Epithelial cell of proximal tubule (primary cell): ENCODE data around the gene CARS2. TPM values are rescaled to one million over a fixed set of nuclear protein-coding genes. Genes with fewer than 3 reads are reported as not detected.
"Not testable (repeated sequence)": the region's sequence is repeated elsewhere in the genome, so short reads cannot be mapped to it uniquely, and the experiment has no call there.

Experiments used
- DNase-seq: peaks from one replicate; pipeline ENCODE4 v3.0.0-alpha.2; 2011; ENCODE audit warnings: low read depth
- H3K4me3 ChIP-seq: 2 replicates; pipeline ENCODE4 v1.5.1; 2011; ENCODE audit warnings: low read depth, mild to moderate bottlenecking, low read length
- CTCF ChIP-seq: conservative IDR thresholded peaks from 2 replicates; pipeline ENCODE4 v1.5.1; 2012; ENCODE audit warnings: low read depth, mild to moderate bottlenecking, low read length
- total RNA-seq: library from RNA; depleted of rRNA; stranded (reverse); fragments of >200 nt; gene quantifications from 2 replicates; pipeline ENCODE4 v1.2.3, GENCODE V29; 2015

CARS2 gene
- total RNA-seq, 1 donor from 2014 or later = 28.5 TPM

DNA sequence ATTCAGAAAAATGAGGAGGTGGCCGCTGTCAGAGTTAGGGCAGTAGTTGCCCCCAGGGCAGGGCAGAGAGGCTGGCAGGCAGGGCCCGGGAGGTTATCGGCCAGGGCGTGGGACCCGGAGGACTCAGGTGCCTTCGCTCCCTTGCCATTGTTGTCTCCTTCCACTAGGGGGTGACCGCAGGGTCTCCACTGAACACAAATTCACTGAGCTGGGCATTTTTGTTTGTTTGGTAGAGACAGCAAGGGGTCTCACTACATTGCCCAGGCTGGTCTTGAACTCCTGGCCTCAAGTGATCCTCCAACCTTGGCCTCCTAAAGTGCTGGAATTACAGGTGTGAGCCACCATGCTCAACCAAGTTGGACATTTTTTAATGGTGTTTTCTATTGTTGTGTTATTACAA, 25.1 kb downstream of the CARS2 start:
- TF ChIP-seq CTCF = peak; percentile 55
- no peak for DNase-seq
- no peak overlapping the region for H3K4me3 ChIP-seq

DNA sequence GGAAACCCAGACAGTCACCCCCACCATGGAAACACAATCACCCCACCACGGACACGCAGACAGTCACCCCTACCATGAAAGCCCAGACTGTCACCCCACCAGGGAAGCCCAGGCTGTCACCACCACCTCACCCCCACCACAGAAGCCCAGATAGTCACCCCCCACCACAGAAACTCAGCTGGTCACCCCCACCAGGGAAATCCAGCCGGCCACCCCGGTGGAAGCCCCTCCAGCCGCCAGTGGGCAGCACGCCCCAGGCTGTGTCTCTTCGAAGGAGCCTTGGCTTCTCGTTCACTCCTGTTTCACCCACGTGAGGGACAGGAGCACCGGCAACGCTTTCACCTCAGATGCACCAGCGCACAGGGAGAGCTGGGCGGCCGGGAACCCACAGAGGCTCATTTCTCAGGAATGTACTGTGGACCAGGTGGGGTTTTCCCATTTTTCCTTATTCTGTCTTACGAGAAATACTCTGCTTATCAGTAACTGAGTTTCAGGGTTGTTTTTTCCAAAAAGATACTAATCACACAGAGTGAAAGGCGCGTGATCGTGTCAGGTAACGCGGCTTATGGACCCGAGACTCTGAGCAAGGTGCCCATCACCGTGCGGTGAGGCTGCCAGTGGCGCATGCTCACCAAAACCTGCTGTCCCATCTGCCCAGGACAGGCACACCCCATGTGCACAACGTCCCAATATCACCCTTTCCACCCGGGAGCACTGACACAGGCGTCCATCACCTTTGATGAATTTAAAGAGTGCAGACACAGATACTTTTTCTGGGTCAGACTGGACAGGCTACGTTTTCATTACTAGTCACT, 28.0 kb downstream of the CARS2 start:
- no peak overlapping the region for H3K4me3 ChIP-seq
- TF ChIP-seq CTCF = no peak
- no peak for DNase-seq

DNA sequence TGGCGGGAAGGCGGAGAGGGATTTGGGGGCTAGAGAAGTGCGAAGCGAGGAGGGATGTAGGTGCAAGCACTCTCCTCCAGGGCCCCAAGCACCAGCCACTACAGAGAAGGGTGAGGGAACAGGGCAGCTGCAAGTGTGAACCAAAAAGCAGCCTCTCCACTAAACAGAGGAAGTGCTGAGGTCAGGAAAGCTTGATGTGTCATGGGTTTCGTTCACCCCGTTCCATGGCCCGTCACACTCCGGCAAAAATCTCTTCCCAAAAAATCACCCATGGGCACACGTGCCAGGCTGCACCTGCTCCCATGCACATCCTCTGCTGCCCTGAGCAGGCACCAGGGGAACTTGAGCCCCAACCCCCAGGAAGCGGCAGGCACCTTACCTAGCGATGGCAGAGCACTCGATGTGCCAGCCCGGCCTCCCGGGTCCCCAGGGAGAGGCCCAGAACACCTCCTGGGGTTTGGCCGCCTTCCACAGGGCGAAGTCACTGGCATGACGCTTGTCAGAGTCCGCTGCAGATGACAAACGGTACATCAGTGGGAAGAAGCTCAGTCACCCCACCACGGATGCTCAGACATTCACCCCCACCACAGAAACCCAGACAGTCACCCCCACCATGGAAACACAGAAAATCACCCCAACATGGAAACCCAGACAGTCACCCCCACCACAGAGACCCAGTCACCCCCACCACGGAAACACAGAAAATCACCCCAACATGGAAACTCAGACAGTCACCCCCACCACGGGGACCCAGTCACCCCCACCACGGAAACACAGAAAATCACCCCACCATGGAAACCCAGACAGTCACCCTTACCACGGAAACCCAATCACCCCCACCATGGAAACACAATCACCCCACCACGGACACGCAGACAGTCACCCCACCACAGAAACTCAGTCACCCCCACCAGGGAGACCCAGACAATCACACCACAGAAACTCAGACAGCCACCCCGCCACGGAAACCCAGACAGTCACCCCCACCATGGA, 29.0 kb downstream of the CARS2 start:
- DNase-seq = no peak
- H3K4me3 ChIP-seq = no peak overlapping the region
- TF ChIP-seq CTCF = no peak

DNA sequence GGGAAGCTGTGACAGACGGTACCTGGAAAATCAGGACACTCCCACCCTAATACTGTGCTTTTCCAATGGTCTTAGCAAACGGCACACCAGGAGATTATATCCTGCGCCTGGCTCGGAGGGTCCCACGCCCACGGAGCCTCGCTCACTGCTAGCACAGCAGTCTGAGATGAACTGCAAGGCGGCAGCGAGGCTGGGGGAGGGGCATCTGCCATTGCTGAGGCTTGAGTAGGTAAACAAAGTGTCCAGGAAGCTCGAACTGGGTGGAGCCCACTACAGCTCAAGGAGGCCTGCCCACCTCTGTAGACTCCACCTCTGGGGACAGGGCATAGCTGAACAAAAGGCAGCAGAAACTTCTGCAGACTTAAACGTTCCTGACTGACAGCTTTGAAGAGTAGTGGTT, 36.1 kb downstream of the CARS2 start:
- not testable (repeated sequence) for DNase-seq, H3K4me3 ChIP-seq

GRCh38 chr13:110669036-110669435, 36.9 kb downstream of the CARS2 start:
- H3K4me3 ChIP-seq = no peak overlapping the region
- no peak for TF ChIP-seq CTCF
- DNase-seq = no peak

DNA sequence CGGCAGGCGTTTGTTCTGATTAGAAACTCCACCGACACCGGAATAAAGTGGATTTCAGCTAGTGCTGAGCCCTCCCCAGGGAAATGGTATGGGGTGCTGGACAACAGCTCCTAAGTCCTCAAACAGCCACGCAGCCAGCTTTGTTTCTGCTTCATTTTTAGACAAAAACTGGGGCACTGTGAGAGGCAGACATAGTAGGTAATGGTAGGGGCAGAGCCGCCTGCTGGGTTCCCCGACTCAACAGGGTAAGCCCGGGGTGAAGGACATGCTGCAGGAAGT, 39.7 kb downstream of the CARS2 start:
- no peak for TF ChIP-seq CTCF
- no peak overlapping the region for H3K4me3 ChIP-seq
- DNase-seq = no peak

DNA sequence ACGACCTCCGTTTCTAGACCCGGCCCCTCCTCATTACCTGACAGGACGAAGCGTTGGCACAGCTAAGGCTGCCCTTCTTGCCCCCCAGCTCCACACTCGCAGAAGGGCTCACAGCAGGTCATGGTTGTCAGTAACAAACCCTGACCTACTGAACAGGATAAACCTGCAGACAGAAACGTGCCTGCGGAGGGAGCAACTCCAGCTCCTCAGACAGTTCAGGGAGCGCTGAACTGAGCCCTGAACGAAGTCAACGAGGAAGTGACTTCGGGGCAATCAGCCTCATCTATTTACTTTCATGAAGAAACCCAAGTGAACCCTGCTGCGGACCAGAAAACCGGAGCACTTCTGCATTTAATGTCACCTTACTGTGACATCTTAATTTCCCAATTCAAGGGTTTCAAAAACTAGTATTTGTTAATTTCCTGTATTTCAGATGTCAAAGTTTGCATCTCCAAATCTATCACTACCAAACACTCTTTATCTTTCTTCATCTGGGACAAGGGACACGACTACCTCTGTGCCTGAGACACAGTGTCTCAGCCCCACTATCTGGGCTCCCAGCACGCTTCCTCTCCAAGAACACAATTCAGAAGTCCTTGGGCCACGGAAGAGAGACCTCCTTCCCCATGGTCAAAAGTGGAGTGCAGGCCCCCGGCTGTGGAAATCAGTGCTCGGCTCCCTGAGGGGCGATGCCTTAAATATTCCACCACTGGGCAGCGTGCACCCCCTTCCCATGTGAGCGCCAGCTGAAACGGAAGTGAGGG, 40.2 kb downstream of the CARS2 start:
- TF ChIP-seq CTCF = no peak
- no peak for DNase-seq
- no peak overlapping the region for H3K4me3 ChIP-seq
